GM21619 (cell line): ENCODE results near the gene ING2.
"Not testable (repeated sequence)": the region's sequence is repeated elsewhere in the genome, so short reads cannot be mapped to it uniquely, and the experiment has no call there.

Source experiments
- ATAC-seq: cut with Tn5 transposase; IDR thresholded peaks from one replicate; pipeline ENCODE4 v1.9.1; 2021; ENCODE audit not compliant: unreplicated experiment

Gene ING2

DNA sequence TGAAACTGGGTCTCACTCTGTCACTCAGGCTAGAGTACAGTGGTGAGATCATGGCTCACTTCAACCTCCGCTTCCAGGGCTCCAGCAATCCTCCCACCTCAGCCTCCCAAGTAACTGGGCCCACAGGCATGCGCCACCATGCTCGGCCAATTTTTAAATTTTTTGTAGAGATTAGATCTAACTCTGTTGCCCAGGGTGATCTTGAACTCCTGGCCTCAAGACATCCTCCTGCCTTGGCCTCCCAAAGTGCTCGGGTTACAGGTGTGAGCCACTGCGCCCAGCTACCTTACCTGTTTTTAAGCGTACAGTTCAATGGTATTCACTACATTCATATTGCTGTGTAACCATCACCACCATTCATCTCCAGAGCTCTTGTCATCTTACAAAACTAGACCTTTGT is 41.5 kb downstream of the ING2 start:
- no peak for ATAC-seq

DNA sequence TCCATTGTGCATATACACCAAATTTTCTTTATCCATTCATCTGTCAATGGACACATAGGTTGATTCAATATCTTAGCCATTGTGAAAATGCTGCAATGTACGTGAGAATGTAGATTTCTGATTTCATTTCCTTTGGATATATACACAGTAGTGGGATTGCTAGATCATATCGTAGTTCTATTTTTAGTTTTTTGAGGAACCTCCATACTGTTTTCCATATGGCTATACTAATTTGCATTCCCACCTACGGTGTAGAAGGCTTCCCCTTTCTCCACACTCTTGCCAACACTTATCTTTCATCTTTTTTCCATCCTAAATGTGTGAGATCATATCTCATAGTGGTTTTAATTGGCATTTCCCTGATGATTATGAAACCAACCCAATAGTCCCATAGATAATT is 43.4 kb downstream of the ING2 start:
- ATAC-seq = no peak

DNA sequence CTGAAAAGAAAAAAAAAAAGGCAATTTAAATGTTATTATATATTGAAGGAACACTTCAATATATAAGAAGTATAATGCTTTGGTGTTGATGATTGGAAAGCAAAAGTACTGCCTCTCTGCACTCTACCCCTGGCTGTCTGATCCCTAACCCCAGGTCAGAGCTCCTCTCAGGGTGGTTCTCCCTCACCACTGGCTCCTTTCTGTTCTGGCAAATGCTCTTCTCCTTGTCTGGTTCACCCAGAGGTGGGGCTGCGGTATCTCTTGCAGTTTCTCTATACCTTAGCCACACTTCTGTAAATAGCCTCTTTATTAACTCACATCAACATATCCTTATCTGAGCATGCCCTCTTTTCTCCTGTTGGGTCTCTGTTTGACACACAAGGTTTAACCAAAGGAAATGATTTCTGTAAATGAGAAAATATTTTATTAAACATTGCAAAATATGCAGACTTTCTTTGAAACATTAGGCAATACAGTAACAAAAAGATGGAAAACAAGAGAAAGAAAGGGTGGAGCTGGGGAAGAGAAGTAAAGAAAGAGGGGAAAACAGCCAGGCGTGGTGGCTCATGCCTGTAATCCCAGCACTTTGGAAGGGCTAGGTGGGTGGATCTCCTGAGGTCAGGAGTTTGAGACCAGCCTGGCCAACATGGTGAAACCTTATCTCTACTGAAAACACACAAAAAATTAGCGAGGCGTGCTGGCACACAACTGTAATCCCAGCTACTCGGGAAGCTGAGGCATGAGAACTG is 45.7 kb downstream of the ING2 start:
- ATAC-seq = no peak

DNA sequence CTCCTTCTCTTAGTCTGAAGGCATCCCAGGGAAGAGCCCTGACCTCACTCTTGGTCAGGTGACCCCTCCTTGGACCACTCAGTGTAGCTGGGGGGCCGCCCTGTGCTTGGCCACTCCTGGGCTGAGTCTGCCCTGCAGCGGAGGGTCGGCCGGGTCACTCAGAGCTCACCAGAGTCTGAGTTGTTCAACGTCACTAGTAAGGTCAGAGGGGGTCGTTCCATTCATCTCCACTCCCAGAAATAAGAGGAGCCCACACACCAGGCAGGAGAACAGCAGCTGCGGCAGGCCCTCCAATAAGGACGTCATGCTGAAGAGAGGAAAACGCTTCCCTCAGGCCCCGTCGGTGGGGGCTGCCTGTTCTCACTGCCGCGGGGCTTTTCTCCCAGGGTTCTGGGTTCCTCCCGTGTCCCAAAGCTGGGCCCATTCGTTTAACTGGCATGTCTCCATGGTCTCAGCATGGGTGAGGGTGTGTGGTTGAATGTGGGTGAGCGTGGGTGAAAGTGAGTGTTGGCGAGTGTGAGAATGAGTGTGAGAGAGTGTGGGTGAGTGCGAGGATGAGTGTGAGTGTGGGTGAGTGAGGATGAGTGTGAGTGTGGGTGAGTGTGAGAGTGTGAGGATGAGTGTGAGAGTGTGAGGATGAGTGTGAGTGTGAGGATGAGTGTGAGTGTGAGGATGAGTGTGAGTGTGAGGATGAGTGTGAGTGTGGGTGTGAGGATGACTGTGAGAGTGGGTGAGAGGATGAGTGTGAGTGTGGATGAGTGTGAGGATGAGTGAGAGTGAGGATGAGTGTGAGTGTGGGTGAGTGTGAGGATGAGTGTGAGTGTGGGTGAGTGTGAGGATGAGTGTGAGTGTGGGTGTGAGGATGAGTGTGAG is 47.7 kb downstream of the ING2 start:
- no peak for ATAC-seq

DNA sequence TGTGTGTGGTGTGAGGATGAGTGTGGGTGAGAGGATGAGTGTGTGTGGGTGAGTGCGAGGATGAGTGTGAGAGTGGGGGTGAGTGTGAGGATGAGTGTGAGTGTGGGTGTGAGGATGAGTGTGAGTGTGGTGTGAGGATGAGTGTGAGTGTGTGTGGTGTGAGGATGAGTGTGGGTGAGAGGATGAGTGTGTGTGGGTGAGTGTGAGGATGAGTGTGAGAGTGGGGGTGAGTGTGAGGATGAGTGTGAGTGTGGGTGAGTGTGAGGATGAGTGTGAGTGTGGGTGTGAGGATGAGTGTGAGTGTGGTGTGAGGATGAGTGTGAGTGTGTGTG is 48.3 kb downstream of the ING2 start:
- ATAC-seq = not testable (repeated sequence)

DNA sequence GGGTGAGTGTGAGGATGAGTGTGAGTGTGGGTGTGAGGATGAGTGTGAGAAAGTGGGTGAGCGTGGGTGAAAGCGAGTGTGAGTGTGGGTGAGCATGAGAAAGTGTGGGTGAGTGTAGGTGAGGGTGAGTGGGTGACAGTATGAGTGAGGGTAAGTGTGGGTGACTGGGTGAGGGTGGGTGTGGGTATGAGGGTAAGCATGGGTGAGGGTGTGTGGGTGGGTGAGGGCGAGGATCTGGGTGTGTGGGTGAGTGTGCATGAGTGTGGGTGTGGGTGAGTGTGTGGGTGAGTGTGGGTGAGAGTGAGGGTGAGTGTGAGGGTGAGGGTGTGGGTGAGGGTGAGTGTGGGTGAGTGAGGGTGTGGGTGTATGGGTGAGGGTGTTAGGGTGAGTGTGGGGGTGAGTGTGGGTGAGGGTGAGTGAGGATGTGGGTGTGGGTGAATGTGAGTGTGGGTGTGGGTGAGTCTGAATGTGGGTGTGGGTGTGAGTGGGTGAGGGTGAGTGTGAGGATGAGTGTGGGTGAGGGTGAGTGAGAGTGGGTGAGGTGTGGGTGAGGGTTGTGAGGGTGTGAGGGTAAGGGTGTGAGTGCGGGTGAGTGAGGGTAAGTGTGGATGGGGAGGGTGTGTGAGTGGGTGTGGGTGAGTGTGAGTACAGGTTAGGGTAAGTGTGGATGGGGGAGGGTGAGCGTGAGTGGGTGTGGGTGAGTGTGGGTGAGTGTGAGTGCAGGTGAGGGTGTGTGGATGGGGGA is 48.9 kb downstream of the ING2 start:
- ATAC-seq = no peak

DNA sequence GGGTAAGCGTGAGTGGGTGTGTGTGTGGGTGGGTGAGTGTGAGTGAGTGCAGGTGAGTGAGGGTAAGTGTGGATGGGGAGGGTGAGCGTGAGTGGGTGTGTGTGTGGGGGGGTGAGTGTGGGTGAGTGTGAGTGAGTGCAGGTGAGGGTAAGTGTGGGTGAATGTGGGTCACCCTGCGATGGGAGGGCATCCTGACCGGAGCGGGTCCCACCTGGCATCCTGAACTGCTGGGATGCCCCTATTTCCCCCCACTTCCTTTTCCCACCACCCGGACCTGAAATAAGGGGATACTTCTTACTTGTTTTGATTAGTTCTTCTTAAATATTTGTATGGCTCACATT is 49.5 kb downstream of the ING2 start:
- ATAC-seq = no peak

DNA sequence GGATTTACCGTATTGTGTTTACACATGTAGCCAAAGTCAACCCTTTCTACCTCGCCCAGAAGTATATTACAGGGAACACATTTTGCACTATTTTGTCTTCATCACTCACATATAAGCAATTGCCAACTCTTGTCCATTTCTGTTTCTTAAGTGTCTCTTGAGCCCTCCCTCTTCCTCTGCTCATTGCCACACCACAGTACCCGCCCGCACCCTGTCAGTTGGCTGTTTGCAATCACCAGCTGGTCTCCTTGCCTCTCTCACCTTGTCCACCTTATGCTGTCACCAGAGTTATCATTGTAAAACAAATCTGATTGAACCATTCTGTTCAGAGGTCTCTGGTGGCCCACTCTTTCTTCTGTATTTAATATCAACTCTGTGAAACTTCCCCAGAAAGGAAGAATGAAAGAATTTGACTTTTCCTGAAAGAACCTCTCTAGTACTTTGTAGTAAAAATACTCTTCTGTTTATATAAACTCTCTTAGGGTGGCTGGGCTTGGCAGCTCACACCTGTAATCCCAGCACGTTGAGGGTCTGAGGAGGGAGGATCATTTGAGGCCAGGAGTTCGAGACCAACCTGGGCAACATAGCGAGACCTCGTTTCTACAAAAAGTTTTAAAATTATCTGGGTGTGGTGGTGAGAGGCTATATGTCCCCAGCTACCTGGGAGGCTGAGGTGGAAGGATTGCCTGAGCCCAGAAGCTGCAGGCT is 50.2 kb downstream of the ING2 start:
- no peak for ATAC-seq

DNA sequence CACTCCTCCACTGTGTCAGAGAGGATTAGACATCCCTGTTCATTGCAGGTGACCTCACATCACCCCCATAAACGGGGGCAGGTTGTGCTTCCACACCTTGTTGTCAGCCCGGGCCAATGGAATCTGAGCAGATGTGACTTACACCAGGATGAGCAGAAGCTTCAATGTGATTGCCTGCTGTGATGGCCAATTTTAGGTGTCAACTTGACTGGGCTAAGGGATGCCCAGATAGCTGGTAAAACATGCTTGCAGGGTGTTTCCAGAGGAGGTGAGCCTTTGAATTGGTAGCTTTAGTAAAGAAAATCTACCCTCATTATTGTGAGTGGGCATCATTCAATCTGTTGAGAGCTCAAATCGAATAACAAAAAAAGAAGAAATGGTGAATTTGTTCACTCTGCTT is 52.1 kb downstream of the ING2 start:
- no peak for ATAC-seq

DNA sequence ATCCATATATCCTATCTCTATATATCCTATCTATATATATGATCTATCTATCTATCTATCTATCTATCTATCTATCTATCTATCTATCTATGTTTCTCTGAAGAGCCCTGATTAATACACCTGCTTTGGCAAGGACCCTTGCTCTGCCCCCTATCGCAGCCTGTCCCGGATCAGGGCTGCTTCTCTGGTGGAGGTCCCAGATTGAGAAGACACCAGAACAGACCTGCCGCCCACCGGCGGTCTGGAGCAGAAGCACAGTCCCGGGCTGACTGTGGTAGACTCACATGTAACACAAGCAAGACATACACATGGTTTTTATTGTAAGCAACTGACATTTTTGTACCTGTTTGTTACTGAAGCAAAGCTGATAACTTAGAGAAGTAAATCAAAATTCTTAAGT is 52.8 kb downstream of the ING2 start:
- no peak for ATAC-seq

DNA sequence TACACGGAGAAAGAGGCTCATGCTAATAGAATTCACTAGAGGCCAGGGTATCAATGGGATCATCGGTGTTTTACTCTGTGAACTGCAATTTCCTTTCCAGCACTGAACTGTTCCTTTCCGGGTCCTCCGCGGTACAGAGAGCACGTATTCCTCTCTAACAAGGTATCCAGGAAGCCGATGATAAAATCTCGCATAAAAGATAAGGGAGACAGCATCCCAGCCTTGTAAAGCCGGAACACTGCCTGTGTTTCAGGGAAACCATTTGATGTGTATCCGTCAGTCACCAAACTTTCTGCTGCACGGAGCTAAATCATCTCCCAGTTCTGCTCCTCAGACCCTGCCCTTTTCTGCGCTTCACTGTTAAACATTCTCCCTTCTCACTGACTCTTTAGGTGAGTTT is 54.0 kb downstream of the ING2 start:
- ATAC-seq = no peak

DNA sequence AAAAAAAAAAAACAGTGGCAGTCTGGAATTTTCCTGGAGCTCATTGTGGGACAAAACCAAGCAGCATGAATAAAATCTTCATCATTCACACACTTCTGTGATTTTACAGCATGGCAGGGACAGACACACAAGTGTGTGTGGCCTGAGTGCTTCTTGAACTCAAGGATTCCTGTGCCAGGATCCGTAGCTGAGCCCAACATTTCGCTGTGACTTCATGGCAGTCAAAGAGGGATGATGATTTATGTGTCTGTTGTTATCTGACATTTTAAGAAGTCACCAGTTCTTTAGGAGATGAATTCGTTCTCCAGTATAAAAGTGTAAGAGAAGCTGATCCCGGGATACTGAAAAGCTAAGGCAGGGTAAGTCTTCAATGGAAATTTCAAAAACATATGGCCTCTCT is 57.0 kb downstream of the ING2 start:
- ATAC-seq = no peak
